IPS-18c (cell line): ENCODE results near the gene NPM3.
"Not testable (repeated sequence)": the region's sequence is repeated elsewhere in the genome, so short reads cannot be mapped to it uniquely, and the experiment has no call there.

Source experiments
- H3K4me3 ChIP-seq: 2 replicates; pipeline ENCODE4 v1.7.0; 2013; ENCODE audit warnings: low read depth, mild to moderate bottlenecking, low read length, moderate library complexity; ENCODE audit not compliant: insufficient read depth
- H3K9me3 ChIP-seq: one replicate; pipeline ENCODE4 v1.6.1; 2013; ENCODE audit warnings: mild to moderate bottlenecking, low read length, moderate library complexity; ENCODE audit not compliant: control insufficient read depth, insufficient read depth

The NPM3 gene

GRCh38 chr10:101816376-101816775 is 33.1 kb upstream of the NPM3 start:
- Histone ChIP-seq H3K4me3 (peak overlapping the region; percentile 68), H3K9me3 (no peaks in the 10 kb centered on the region)

DNA sequence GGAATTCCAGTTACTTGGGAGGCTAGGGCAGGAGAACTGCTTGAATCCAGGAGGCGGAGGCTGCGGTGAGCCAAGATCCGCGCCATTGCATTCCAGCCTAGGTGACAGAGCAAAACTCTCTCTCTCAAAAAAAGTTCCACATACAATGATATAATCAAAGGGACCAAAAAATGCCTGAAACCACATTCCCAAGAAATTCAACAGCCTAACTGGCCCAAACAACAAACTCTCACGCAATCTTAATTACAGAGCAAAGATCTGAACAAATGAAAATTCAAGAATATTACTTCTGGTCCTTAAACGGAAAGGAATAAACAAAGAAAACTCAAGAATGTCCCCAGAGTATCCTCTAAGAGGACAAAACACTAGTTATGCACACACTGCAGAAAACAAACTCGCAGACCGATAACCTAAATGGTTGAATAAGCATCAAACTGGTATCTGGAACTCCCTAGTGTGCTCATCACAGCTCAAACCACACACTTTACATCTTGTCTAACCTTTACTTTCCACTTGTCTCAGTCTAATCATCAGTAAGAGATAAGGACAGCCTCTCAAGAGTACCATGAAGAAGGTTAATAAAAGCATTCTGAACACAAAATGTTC is 31.3 kb upstream of the NPM3 start:
- H3K9me3 ChIP-seq, result no peaks in the 10 kb centered on the region
- no peak overlapping the region; the same call in 1 of the 2 replicates for H3K4me3 ChIP-seq

DNA sequence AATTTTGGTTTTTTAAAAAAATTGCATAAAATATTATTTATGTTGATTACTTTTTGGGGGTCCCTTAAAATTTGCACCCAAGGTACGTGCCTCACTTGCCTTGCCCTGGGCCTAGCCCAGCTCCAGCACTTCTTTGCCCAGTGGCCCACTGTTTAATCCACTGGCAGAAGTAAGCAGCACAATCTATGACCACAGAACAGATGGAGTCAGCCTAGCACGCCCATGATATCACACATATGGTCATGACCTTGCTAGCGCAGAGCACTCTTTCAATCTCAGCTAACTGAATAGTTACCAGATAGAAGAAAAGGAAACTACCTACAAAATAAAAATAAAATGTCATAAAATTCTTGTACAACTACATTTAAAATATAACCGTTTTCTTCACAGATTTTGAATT is 29.4 kb upstream of the NPM3 start:
- H3K4me3 ChIP-seq, result no peak overlapping the region
- H3K9me3 ChIP-seq, result no peaks in the 10 kb centered on the region

GRCh38 chr10:101807158-101807557 is 23.9 kb upstream of the NPM3 start:
- H3K9me3 ChIP-seq, result no peaks in the 10 kb centered on the region
- no peak overlapping the region for H3K4me3 ChIP-seq

DNA sequence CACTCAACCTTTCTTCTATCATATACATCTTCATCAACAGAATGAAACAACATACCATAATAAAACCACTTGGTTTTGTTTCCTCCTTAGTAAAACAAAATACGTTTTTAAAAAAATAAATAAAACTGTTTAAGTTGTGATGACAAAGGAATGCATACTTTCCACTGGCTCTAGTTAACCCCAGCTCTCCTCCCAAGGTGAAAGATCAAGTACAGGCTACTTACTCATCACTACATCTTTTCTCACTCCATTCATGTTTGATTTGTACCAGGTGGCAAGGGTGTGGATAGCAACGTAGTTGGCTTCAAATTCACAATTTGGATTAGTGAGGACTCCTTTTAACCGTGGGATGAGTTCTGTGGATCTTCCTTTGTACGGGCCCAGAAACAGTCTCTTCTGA is 20.3 kb upstream of the NPM3 start:
- H3K4me3 ChIP-seq, result no peak overlapping the region
- no peaks in the 10 kb centered on the region for H3K9me3 ChIP-seq

- H3K9me3 ChIP-seq, result no peaks in the 10 kb centered on the region
- H3K4me3 ChIP-seq, result no peak overlapping the region
These were observed 14.3 kb upstream of the NPM3 start for GRCh38 chr10:101797403-101798059.

- H3K9me3 ChIP-seq, result no peaks in the 10 kb centered on the region
- no peak overlapping the region for H3K4me3 ChIP-seq
These were observed 10.3 kb upstream of the NPM3 start for GRCh38 chr10:101793526-101793925.

DNA sequence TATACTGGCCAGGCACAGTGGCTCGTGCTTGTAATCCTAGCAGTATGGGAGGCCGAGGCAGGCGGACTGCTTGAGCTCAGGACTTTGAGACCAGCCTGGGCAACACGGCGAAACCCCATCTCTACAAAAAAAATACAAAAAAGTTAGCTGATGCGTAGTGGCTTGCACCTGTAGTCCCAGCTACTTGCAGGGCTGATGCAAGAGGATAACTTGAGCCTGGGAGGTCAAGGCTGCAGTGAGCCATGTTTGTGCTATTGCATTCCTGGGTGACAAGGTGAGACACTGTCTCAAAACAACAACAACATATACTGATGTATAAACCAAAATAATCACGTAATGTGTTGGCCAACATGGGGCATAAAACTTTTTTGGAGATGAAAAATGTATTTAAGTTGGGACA is 6.4 kb upstream of the NPM3 start:
- Histone ChIP-seq H3K4me3 (no peak overlapping the region), H3K9me3 (no peaks in the 10 kb centered on the region)

- not testable (repeated sequence) for H3K9me3 ChIP-seq, H3K4me3 ChIP-seq
These were observed 6.0 kb upstream of the NPM3 start for GRCh38 chr10:101789231-101789630.

DNA sequence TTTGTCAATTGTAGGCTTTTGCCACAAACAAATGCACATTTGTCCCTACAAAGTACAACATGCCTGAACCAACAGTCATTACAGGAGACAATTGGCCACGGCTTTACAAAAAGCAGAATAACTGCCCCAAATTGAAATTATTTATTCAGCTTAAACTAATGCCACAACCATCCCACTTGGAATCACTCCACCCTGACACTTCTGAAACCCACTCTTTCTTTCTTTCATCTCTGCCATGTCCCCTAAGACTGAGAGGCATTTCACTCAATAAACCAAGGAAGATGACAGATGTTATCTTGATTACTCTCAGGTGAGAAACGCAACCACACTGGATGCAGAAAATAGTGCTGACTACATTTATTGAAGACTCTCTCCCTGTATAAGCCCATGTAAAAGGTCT is 2.6 kb upstream of the NPM3 start:
- Histone ChIP-seq H3K9me3 (no peaks in the 10 kb centered on the region), H3K4me3 (no peak overlapping the region)

- Histone ChIP-seq H3K9me3 (no peaks in the 10 kb centered on the region), H3K4me3 (no peak overlapping the region)
These were observed 1.3 kb upstream of the NPM3 start for GRCh38 chr10:101784558-101784957.

DNA sequence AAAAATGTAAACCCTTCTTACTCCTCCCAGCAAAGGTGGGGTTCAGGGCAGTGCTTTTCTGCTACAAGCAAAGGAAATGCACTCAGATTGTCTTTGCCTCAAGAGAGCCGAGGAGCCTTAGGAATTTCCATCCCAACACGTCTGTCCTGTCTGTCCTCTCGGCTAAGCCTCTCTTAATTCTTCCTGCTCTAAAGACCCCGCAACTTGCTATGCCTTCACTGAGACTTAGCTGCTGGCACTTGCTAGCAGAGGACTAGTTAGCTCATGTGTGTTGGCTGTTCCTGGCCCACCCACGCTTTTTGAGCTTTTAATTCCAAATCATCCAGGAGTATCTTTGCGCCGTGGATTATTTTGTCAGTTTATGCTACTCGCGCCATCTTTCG is 481 bp upstream of the NPM3 start:
- no peaks in the 10 kb centered on the region for H3K9me3 ChIP-seq

GRCh38 chr10:101781984-101782810 is 1.0 kb downstream of the NPM3 start:
- H3K4me3 ChIP-seq, result peak overlapping the region; percentile 90
- no peaks in the 10 kb centered on the region for H3K9me3 ChIP-seq

More for the DNA sequence above, 481 bp upstream of the NPM3 start:
- peak overlapping the region; percentile 90 for H3K4me3 ChIP-seq

DNA sequence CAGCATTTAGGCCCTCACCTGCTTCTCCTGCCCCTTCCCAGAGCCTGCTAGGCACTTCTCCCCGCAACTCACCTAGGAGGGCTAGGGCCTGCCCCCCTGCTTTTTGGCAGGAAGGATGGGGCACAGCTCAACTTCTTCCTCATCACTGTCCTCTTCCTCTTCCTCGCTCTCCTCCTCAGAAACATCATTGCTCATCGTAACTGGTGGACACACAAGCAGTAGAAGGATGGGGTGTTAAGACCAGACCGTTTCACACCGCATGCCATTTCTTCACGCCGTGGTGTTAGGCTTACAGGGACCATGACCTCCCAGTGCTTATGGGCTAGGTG is 1.6 kb downstream of the NPM3 start:
- Histone ChIP-seq H3K9me3 (no peaks in the 10 kb centered on the region), H3K4me3 (no peak overlapping the region)

GRCh38 chr10:101780818-101781654 is 2.2 kb downstream of the NPM3 start:
- no peak overlapping the region for H3K4me3 ChIP-seq
- no peaks in the 10 kb centered on the region for H3K9me3 ChIP-seq

- peak overlapping the region; percentile 57 for H3K4me3 ChIP-seq
- H3K9me3 ChIP-seq, result no peaks in the 10 kb centered on the region
These were observed 2.9 kb downstream of the NPM3 start for GRCh38 chr10:101780187-101780817.

- Histone ChIP-seq H3K9me3 (no peaks in the 10 kb centered on the region), H3K4me3 (peak overlapping the region; percentile 57)
These were observed 3.6 kb downstream of the NPM3 start for GRCh38 chr10:101779544-101780186.
